Measurements from ENCODE around the gene HARBI1. TPM values are rescaled to one million over a fixed set of nuclear protein-coding genes. Genes with fewer than 3 reads are reported as not detected.

Gene HARBI1
- total RNA-seq: 3.7 and 5.8 TPM in 2 replicates

GRCh38 chr11:46617134-46617971, at the start of gene HARBI1, which contains the start of gene ATG13:
HARBI1 (minus strand) TSS chr11:46617227; CDS start chr11:46616237, 990 bp downstream.
ATG13 (plus strand) TSS chr11:46617553; CDS start chr11:46644292, 26,739 bp downstream.
- DNase-seq: peak; percentile 95

GRCh38 chr11:46666516-46666915, 49.5 kb upstream of the HARBI1 start:
- no peak for DNase-seq

GRCh38 chr11:46665356-46665755, 48.3 kb upstream of the HARBI1 start:
- DNase-seq: no peak

- no peak for DNase-seq
Measured at GRCh38 chr11:46664612-46665011, 47.6 kb upstream of the HARBI1 start.

- no peak for DNase-seq
Measured at GRCh38 chr11:46663277-46663940, 46.4 kb upstream of the HARBI1 start.

- no peak for DNase-seq
Measured at GRCh38 chr11:46662366-46662765, 45.3 kb upstream of the HARBI1 start.

- no peak for DNase-seq
Measured at GRCh38 chr11:46661836-46662235, 44.8 kb upstream of the HARBI1 start.

- no peak for DNase-seq
Measured at GRCh38 chr11:46659908-46660307, 42.9 kb upstream of the HARBI1 start.

- no peak for DNase-seq
Measured at GRCh38 chr11:46658259-46658658, 41.2 kb upstream of the HARBI1 start.

GRCh38 chr11:46657186-46657585, 40.2 kb upstream of the HARBI1 start:
- DNase-seq: no peak

- DNase-seq: no peak
Measured at GRCh38 chr11:46655631-46656030, 38.6 kb upstream of the HARBI1 start.

GRCh38 chr11:46649180-46649738, 32.2 kb upstream of the HARBI1 start:
- peak; percentile 95 for DNase-seq

- DNase-seq: no peak
Measured at GRCh38 chr11:46643986-46644385, 27.0 kb upstream of the HARBI1 start.

GRCh38 chr11:46643531-46643930, 26.5 kb upstream of the HARBI1 start:
- DNase-seq: no peak

- DNase-seq: no peak
Measured at GRCh38 chr11:46642627-46643335, 25.8 kb upstream of the HARBI1 start.

GRCh38 chr11:46641639-46642038, 24.6 kb upstream of the HARBI1 start:
- no peak for DNase-seq

GRCh38 chr11:46640036-46640788, 23.2 kb upstream of the HARBI1 start:
- DNase-seq: no peak

GRCh38 chr11:46639197-46639839, 22.3 kb upstream of the HARBI1 start:
- no peak for DNase-seq

GRCh38 chr11:46637546-46637945, 20.5 kb upstream of the HARBI1 start:
- DNase-seq: no peak

- DNase-seq: no peak
Measured at GRCh38 chr11:46635557-46636139, 18.6 kb upstream of the HARBI1 start.
